Left lung (tissue), 10 donors: Measurements from ENCODE around the gene SLC22A23. TPM values are rescaled to one million over a fixed set of nuclear protein-coding genes. Genes with fewer than 3 reads are reported as not detected.
A peak's percentile ranks its signal among the peaks of the same experiment; 100 is the strongest.

Source experiments
- ATAC-seq: fragments of 200-7000 bp; cut with Tn5 transposase; one replicate; pipeline ENCODE4 v1.9.1; 2020; ENCODE audit warnings: moderate library complexity
- DNase-seq, 4 donors: peaks; one replicate each; pipeline ENCODE4 v3.0.0-alpha.2; 2013 to 2020
- H3K27ac ChIP-seq, 2 donors: fragments of 200-600 bp; sonication (generic) in 1 of 2; one replicate each; pipeline versions ENCODE4 v1.5.0 to v1.8.0; 2020 to 2021
- H3K27me3 ChIP-seq, 2 donors: fragments of 200-600 bp; sonication (generic) in 1 of 2; one replicate each; pipeline versions ENCODE4 v1.5.0 to v1.8.0; 2020 to 2021
- H3K36me3 ChIP-seq, 2 donors: fragments of 200-600 bp; sonication (generic) in 1 of 2; one replicate each; pipeline versions ENCODE4 v1.5.0 to v1.8.0; 2020 to 2021
- H3K4me1 ChIP-seq, 2 donors: fragments of 200-600 bp; one replicate each; pipeline ENCODE4 v1.8.0; 2021
- H3K4me3 ChIP-seq, 2 donors: fragments of 200-600 bp; sonication (generic) in 1 of 2; one replicate each; pipeline versions ENCODE4 v1.5.0 to v1.8.0; 2020 to 2021; ENCODE audit warnings: mild to moderate bottlenecking in 1 of 2
- H3K9me3 ChIP-seq, 2 donors: fragments of 200-600 bp; sonication (generic) in 1 of 2; one replicate each; pipeline versions ENCODE4 v1.5.0 to v1.8.0; 2020 to 2021
- intact Hi-C, 2 donors: fragments of 100-400 bp; cut with DNase I; formaldehyde crosslinking; loops; one replicate each; pipeline versions ENCODE4 v1.11.2 to v1.14.2; 2022
- polyA plus RNA-seq, 6 donors: library from polyadenylated mRNA; unstranded; fragments of 120-200 nt; gene quantifications; one replicate each; pipeline ENCODE4 v1.2.1, GENCODE V29; 2013; ENCODE audit not compliant: insufficient read length in 6 of 6
- total RNA-seq, 2 donors: library from RNA; stranded (reverse); fragmentation: NEBNext Ultra II Directional; extraction: Animal tissue kit (Norgen Biotek cat#: 25700); gene quantifications; one replicate each; pipeline ENCODE4 v1.2.1, GENCODE V29; 2021
- TF ChIP-seq, protein P1 (sequence below), 2 donors: fragments of 200-600 bp; sonication (generic) in 1 of 2; IDR thresholded peaks; one replicate each; pipeline versions ENCODE4 v1.5.0 to v1.8.0; 2021; ENCODE audit warnings: antibody characterized with exemption in 2 of 2
- donor health status: DM: no; HTN: yes; CAD: no.
- donor health status: DM: no; HTN: no; CAD: no.

Gene SLC22A23
- total and polyA plus RNA-seq, 8 donors, result 19.7 to 31.2 (median 23.9) TPM

DNA sequence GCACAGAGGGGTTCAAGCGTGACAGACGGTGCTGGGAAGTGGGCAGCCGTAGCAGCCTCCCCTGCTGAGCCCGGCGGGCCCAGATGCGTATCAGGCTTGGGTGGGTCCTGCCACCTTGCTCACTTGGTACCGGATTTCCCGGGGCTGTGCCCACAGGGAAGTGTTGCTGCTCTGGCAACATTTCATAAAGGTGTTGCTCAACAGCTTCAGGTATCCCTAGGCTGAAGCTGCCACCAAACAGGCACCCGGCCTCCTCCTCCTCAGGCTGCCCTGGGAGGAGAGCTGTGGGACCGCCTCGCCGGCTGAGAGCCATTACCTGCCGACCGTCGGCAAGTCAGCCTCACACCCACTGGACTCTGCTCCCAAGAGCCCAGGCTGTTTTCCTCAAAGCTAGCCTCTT, 186.6 kb downstream of the SLC22A23 start:
- H3K36me3 ChIP-seq, result peaks cover 0 to 55% of the 10 kb centered on the region in 2 donors
- no peaks in the 10 kb centered on the region for H3K27me3 ChIP-seq
- TF ChIP-seq, protein P1, sequence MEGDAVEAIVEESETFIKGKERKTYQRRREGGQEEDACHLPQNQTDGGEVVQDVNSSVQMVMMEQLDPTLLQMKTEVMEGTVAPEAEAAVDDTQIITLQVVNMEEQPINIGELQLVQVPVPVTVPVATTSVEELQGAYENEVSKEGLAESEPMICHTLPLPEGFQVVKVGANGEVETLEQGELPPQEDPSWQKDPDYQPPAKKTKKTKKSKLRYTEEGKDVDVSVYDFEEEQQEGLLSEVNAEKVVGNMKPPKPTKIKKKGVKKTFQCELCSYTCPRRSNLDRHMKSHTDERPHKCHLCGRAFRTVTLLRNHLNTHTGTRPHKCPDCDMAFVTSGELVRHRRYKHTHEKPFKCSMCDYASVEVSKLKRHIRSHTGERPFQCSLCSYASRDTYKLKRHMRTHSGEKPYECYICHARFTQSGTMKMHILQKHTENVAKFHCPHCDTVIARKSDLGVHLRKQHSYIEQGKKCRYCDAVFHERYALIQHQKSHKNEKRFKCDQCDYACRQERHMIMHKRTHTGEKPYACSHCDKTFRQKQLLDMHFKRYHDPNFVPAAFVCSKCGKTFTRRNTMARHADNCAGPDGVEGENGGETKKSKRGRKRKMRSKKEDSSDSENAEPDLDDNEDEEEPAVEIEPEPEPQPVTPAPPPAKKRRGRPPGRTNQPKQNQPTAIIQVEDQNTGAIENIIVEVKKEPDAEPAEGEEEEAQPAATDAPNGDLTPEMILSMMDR (IDR thresholded peaks at IDR 0.05), result no peak
- no peak for DNase-seq
- intact Hi-C loops, result loop anchor here in 1 of 2 donors (10.0 kb wide), 1 partner anchor 465 kb away; no protein-coding TSS in a partner anchor
- ATAC-seq, result peak; percentile 78
- no peaks in the 10 kb centered on the region for H3K9me3 ChIP-seq
- no peak overlapping the region for H3K27ac ChIP-seq
- H3K4me3 ChIP-seq, result no peak overlapping the region
- no peaks in the 10 kb centered on the region for H3K4me1 ChIP-seq

DNA sequence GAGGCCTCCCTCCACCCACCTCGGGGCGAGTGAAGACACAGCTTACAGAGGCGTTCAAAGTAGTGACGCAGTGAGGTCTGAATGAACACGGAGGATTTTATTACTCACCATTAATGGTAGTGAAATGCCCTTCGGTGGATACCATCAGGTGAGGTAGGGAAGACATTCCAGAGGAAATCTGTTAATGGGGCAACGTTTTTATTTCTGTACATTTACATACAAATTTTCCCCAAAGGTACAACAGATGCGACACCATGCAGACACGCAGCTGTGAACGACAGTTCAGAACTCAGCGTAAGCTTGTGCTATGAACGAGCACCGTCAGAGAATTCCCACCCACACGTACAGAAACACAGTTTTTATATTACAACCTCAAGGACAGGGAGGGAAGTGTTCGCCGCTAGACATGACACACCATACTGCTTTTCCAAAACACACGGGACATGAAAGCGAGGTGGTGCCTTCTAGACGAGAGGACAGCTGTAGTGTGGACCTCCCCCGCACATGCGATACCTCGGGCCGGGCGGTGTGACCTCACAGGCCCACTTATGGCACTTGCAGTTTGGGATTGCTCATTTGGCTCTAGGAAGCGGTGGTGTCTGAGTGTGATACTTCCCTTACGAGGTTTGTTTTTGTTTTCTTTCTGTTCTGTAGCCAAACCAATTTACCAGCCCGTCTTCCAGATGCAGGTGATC, 187.4 kb downstream of the SLC22A23 start:
- no peak overlapping the region for H3K27ac ChIP-seq
- ATAC-seq (no peak), DNase-seq (no peak)
- H3K4me3 ChIP-seq, result no peak overlapping the region
- no peaks in the 10 kb centered on the region for H3K4me1 ChIP-seq
- no peaks in the 10 kb centered on the region for H3K27me3 ChIP-seq
- TF ChIP-seq, protein P1 (IDR thresholded peaks at IDR 0.05), result no peak
- intact Hi-C loops, result no loop called here
- no peaks in the 10 kb centered on the region for H3K9me3 ChIP-seq
- peaks cover 0 to 60% of the 10 kb centered on the region in 2 donors for H3K36me3 ChIP-seq

DNA sequence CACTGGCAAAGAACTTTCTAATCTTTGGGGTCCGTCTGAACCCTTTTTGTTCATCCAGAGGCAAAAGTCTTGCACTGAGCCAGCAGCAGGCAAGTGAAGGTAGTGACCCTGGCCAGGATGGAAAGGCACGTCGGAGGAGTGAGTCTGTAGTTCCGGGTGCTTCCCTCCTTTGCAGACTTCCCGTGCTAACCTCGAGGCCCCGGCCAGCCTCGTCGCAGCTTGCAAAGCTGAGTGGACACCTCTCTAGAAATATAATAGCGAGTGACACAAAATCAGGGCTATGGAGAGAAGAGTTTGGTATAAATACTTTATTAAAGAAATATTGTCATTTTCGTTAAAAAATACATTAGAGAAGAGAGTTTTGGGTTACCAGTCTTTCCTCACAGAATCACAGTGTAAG, 188.2 kb downstream of the SLC22A23 start:
- H3K27ac ChIP-seq, result no peak overlapping the region
- no peaks in the 10 kb centered on the region for H3K27me3 ChIP-seq
- TF ChIP-seq, protein P1 (IDR thresholded peaks at IDR 0.05), result no peak
- ATAC-seq (no peak), DNase-seq (no peak)
- intact Hi-C loops, result no loop called here
- no peaks in the 10 kb centered on the region for H3K4me1 ChIP-seq
- H3K9me3 ChIP-seq, result no peaks in the 10 kb centered on the region
- H3K36me3 ChIP-seq, result peaks cover 0 to 68% of the 10 kb centered on the region in 2 donors
- no peak overlapping the region for H3K4me3 ChIP-seq

DNA sequence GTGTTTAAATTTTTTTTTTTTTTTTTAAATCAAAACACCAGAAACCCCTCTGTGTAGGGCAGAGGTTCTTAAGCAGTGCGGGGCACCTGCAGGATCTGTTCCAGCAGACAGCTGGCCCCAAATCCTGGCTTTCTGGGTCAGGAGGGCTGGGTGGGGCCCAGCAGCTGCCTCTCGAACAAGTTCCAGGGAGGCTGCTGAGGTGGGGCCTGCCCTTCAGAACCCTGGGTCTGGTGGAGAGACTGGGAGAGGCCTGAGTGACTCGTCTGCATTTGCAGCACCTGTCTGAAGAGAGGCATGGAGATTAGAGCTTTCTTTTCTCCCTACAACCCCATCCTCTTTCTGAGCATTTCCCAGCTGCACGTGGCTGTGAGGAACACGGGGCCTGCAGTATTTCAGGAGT, 189.7 kb downstream of the SLC22A23 start:
- H3K4me3 ChIP-seq, result no peak overlapping the region
- TF ChIP-seq, protein P1 (IDR thresholded peaks at IDR 0.05), result no peak
- H3K27ac ChIP-seq, result no peak overlapping the region
- H3K4me1 ChIP-seq, result peaks cover 0 to 5% of the 10 kb centered on the region in 2 donors
- peaks cover 0 to 61% of the 10 kb centered on the region in 2 donors for H3K36me3 ChIP-seq
- no peaks in the 10 kb centered on the region for H3K9me3 ChIP-seq
- intact Hi-C loops, result no loop called here
- H3K27me3 ChIP-seq, result no peaks in the 10 kb centered on the region
- DNase-seq (peak in 1 of 4 donors; percentile 66), ATAC-seq (peak; percentile 79)

DNA sequence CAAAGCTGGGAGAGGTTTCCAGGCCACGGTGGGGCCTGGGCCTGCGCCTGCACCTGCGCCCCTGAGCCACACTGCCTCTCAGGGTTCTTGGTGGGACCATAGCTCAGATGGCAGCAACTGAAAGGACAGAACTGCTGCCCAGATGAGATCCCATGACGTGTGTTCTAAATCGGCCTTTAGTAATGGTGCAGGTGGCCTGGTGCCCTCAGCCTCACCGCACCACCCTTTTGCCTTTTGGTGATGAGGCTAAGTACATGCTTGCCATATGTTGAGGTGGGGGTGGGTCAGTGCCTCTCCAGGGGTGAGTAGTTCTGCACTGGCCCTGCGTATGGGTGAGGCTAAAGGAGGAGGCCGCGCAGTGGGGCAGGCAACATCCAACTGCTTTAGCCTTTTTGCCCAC, 190.7 kb downstream of the SLC22A23 start:
- no peak overlapping the region for H3K27ac ChIP-seq
- DNase-seq (no peak), ATAC-seq (no peak)
- no peak overlapping the region for H3K4me3 ChIP-seq
- H3K9me3 ChIP-seq, result no peaks in the 10 kb centered on the region
- peaks cover 0 to 15% of the 10 kb centered on the region in 2 donors for H3K4me1 ChIP-seq
- intact Hi-C loops, result no loop called here
- H3K27me3 ChIP-seq, result no peaks in the 10 kb centered on the region
- peaks cover 0 to 52% of the 10 kb centered on the region in 2 donors for H3K36me3 ChIP-seq
- TF ChIP-seq, protein P1 (IDR thresholded peaks at IDR 0.05), result no peak
